DMS53 treated with DMSO at 0.1 percent for 48 hours (cell line): Measurements from ENCODE around the gene ARMCX1.
"Not testable (repeated sequence)": the region's sequence is repeated elsewhere in the genome, so short reads cannot be mapped to it uniquely, and the experiment has no call there.

ENCODE experiments used
- DNase-seq: peaks from one replicate; lab custom pipeline; 2025; ENCODE audit not compliant: unreplicated experiment; lab: John Stamatoyannopoulos, UW

The ARMCX1 gene

GRCh38 chrX:101550362-101550750 is at the start of gene ARMCX1:
Gene ARMCX1, plus strand, starts transcription at chrX:101550547. Its CDS starts 2,384 bp downstream, at chrX:101552931.
- peak; percentile 44 for DNase-seq

GRCh38 chrX:101502929-101503328 is 47.4 kb upstream of the ARMCX1 start:
- DNase-seq: not testable (repeated sequence)

GRCh38 chrX:101507372-101507771 is 43.0 kb upstream of the ARMCX1 start:
- no peak for DNase-seq

GRCh38 chrX:101507986-101508385 is 42.4 kb upstream of the ARMCX1 start:
- no peak for DNase-seq

- no peak for DNase-seq
Measured at GRCh38 chrX:101530944-101531343, 19.4 kb upstream of the ARMCX1 start.

GRCh38 chrX:101539116-101539515 is 11.2 kb upstream of the ARMCX1 start:
- no peak for DNase-seq

GRCh38 chrX:101550751-101551379 is 518 bp downstream of the ARMCX1 start:
- DNase-seq: no peak

- DNase-seq: no peak
Measured at GRCh38 chrX:101551380-101551767, 1.0 kb downstream of the ARMCX1 start.

GRCh38 chrX:101552714-101553113 is 2.4 kb downstream of the ARMCX1 start:
- DNase-seq: no peak

- no peak for DNase-seq
Measured at GRCh38 chrX:101564651-101565050, 14.3 kb downstream of the ARMCX1 start.

- DNase-seq: peak; percentile 58
Measured at GRCh38 chrX:101595739-101596419, 45.5 kb downstream of the ARMCX1 start.

- DNase-seq: not testable (repeated sequence)
Measured at GRCh38 chrX:101599592-101599991, 49.2 kb downstream of the ARMCX1 start.

- no peak for DNase-seq
Measured at GRCh38 chrX:101602077-101602476, 51.7 kb downstream of the ARMCX1 start.
